Brain microvascular endothelial cell (primary cell): Measurements from ENCODE around the gene PTPN23.

Experiments used
- DNase-seq: peaks from one replicate; pipeline ENCODE4 v3.0.0-alpha.2; 2020
- H3K27ac ChIP-seq: fragments of 250-450 bp; sonication (Bioruptor Pico); 2 replicates; pipeline ENCODE4 v1.5.1; 2020; ENCODE audit warnings: mild to moderate bottlenecking, moderate library complexity
- H3K27me3 ChIP-seq: fragments of 250-450 bp; sonication (Bioruptor Pico); replicated peaks from 2 replicates; pipeline ENCODE4 v1.5.1; 2020; ENCODE audit warnings: mild to moderate bottlenecking
- H3K36me3 ChIP-seq: fragments of 250-450 bp; sonication (Bioruptor Pico); replicated peaks from 2 replicates; pipeline ENCODE4 v1.5.1; 2020; ENCODE audit warnings: mild to moderate bottlenecking
- H3K4me3 ChIP-seq: 2 replicates; pipeline ENCODE4 v1.5.1; 2011; ENCODE audit warnings: low read depth, mild to moderate bottlenecking, control low read depth, low read length, moderate library complexity
- CTCF ChIP-seq: IDR thresholded peaks from 2 replicates; pipeline ENCODE4 v1.5.1; 2011; ENCODE audit warnings: low read depth, mild to moderate bottlenecking, moderate library complexity, low read length, control low read depth, inconsistent platforms; ENCODE audit errors: missing control alignments
- in situ Hi-C: cut with HindIII; loops from 2 replicates; pipeline ENCODE4 v1.10.0; 2017; ENCODE audit warnings: low sequenced_read_pairs, low pct_ligation_motif_present

PTPN23 gene

GRCh38 chr3:47412453-47412756, 31.6 kb downstream of the PTPN23 start:
- Histone ChIP-seq H3K27ac (no peak overlapping the region), H3K36me3 (peaks cover 71% of the 10 kb centered on the region), H3K27me3 (no peaks in the 10 kb centered on the region), H3K4me3 (no peak overlapping the region)
- DNase-seq: no peak
- in situ Hi-C loops: no loop called here
- no peak for TF ChIP-seq CTCF

GRCh38 chr3:47412842-47413520, 32.2 kb downstream of the PTPN23 start:
- no peak for DNase-seq
- H3K27ac ChIP-seq: no peak overlapping the region
- peaks cover 69% of the 10 kb centered on the region for H3K36me3 ChIP-seq
- TF ChIP-seq CTCF: peak; percentile 15
- H3K27me3 ChIP-seq: no peaks in the 10 kb centered on the region
- in situ Hi-C loops: no loop called here
- H3K4me3 ChIP-seq: no peak overlapping the region

- in situ Hi-C loops: no loop called here
- Histone ChIP-seq H3K36me3 (peaks cover 61% of the 10 kb centered on the region), H3K27me3 (no peaks in the 10 kb centered on the region), H3K4me3 (no peak overlapping the region), H3K27ac (no peak overlapping the region)
- DNase-seq: no peak
- TF ChIP-seq CTCF: no peak
These were observed 32.9 kb downstream of the PTPN23 start for GRCh38 chr3:47413751-47414150.

GRCh38 chr3:47414161-47414564, 33.3 kb downstream of the PTPN23 start:
- Histone ChIP-seq H3K27me3 (no peaks in the 10 kb centered on the region), H3K4me3 (no peak overlapping the region), H3K36me3 (peaks cover 57% of the 10 kb centered on the region), H3K27ac (no peak overlapping the region)
- no peak for TF ChIP-seq CTCF
- DNase-seq: no peak
- in situ Hi-C loops: no loop called here

GRCh38 chr3:47414666-47415587, 34.1 kb downstream of the PTPN23 start:
- Histone ChIP-seq H3K27ac (no peak overlapping the region), H3K4me3 (no peak overlapping the region), H3K27me3 (no peaks in the 10 kb centered on the region), H3K36me3 (peaks cover 49% of the 10 kb centered on the region)
- TF ChIP-seq CTCF: no peak
- DNase-seq: no peak
- in situ Hi-C loops: no loop called here
